NT2/D1 (cell line): ENCODE measurements around the gene CCDC107.

Source experiments
- YY1 ChIP-seq: IDR thresholded peaks from 2 replicates; pipeline ENCODE4 v1.6.1; 2011; ENCODE audit not compliant: insufficient read length, insufficient read depth
- ZNF274 ChIP-seq: IDR thresholded peaks from 2 replicates; pipeline ENCODE4 v1.6.1; 2011; ENCODE audit warnings: mild to moderate bottlenecking, low read depth, low read length

- no peak for TF ChIP-seq ZNF274
- no peak for TF ChIP-seq YY1
Observed at GRCh38 chr9:35700942-35701341, 42.9 kb downstream of the CCDC107 start.
